ENCODE data around the gene MRPL12. TPM values are rescaled to one million over a fixed set of nuclear protein-coding genes. Genes with fewer than 3 reads are reported as not detected.

The MRPL12 gene
- total and polyA plus RNA-seq, 2 of the 13 experiments (the other 11 are each of a cell fraction or from before 2014, with no cell fraction given) = 39.1 to 94.1 TPM

DNA sequence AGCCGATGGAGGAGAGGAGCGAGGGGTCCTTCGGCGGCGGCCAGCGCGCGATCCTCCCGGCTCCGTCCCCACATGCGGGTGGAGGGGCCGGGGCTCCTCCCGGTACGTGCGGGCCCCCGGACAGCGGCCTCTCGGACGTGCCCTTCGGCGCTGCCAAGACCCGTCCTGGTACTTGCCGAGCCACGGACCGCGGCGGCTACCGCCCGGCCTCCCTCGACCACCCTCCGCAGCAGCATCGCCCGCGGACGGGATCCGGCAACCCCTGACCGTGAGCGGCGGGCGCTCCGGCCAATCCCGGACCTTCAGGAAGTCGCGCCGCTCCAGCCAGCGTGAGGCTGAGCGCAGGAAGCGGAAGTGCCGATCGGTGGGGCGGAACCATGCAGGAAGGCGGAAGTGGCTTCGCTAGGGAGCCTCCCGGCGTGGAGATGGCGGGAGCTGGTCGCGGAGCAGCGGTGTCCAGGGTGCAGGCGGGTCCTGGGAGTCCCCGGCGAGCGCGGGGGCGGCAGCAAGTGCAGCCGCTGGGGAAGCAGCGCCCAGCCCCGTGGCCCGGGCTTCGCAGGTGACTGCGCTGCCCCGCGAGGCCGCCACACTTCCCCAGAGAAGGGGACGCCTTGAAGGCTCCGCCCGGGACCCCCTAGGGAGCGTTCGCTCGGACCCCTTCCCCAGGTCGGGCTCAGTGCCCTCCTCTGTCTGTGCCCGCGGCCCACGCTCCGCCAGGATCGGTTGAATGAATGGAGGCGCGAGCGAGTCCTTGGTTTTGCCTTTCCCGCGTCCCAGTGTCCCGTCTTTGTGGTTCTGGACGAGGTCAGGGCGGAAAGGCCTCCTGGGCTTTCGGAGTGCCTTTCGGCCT is 36.6 kb upstream of the MRPL12 start, which contains the start of the genes CCDC137 and OXLD1 (continued):
- TF ChIP-seq, protein P1, sequence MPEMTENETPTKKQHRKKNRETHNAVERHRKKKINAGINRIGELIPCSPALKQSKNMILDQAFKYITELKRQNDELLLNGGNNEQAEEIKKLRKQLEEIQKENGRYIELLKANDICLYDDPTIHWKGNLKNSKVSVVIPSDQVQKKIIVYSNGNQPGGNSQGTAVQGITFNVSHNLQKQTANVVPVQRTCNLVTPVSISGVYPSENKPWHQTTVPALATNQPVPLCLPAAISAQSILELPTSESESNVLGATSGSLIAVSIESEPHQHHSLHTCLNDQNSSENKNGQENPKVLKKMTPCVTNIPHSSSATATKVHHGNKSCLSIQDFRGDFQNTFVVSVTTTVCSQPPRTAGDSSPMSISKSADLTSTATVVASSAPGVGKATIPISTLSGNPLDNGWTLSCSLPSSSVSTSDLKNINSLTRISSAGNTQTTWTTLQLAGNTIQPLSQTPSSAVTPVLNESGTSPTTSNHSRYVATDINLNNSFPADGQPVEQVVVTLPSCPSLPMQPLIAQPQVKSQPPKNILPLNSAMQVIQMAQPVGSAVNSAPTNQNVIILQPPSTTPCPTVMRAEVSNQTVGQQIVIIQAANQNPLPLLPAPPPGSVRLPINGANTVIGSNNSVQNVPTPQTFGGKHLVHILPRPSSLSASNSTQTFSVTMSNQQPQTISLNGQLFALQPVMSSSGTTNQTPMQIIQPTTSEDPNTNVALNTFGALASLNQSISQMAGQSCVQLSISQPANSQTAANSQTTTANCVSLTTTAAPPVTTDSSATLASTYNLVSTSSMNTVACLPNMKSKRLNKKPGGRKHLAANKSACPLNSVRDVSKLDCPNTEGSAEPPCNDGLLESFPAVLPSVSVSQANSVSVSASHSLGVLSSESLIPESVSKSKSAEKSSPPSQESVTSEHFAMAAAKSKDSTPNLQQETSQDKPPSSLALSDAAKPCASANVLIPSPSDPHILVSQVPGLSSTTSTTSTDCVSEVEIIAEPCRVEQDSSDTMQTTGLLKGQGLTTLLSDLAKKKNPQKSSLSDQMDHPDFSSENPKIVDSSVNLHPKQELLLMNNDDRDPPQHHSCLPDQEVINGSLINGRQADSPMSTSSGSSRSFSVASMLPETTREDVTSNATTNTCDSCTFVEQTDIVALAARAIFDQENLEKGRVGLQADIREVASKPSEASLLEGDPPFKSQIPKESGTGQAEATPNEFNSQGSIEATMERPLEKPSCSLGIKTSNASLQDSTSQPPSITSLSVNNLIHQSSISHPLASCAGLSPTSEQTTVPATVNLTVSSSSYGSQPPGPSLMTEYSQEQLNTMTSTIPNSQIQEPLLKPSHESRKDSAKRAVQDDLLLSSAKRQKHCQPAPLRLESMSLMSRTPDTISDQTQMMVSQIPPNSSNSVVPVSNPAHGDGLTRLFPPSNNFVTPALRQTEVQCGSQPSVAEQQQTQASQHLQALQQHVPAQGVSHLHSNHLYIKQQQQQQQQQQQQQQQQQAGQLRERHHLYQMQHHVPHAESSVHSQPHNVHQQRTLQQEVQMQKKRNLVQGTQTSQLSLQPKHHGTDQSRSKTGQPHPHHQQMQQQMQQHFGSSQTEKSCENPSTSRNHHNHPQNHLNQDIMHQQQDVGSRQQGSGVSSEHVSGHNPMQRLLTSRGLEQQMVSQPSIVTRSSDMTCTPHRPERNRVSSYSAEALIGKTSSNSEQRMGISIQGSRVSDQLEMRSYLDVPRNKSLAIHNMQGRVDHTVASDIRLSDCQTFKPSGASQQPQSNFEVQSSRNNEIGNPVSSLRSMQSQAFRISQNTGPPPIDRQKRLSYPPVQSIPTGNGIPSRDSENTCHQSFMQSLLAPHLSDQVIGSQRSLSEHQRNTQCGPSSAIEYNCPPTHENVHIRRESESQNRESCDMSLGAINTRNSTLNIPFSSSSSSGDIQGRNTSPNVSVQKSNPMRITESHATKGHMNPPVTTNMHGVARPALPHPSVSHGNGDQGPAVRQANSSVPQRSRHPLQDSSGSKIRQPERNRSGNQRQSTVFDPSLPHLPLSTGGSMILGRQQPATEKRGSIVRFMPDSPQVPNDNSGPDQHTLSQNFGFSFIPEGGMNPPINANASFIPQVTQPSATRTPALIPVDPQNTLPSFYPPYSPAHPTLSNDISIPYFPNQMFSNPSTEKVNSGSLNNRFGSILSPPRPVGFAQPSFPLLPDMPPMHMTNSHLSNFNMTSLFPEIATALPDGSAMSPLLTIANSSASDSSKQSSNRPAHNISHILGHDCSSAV (CRISPR knock-in tag; IDR thresholded peaks at IDR 0.05; ENCODE audit: borderline replicate concordance) = no peak
- TF ChIP-seq ZNF550 (CRISPR knock-in tag; IDR thresholded peaks at IDR 0.05; ENCODE audit: borderline replicate concordance) (no peak), ZNF709 (CRISPR knock-in tag; IDR thresholded peaks at IDR 0.05) (peak; percentile 92), TBL1XR1 (IDR thresholded peaks at IDR 0.05; ENCODE audit: borderline replicate concordance, low read length, partially characterized antibody) (no peak), ZNF644 (CRISPR knock-in tag; IDR thresholded peaks at IDR 0.05; ENCODE audit: low read depth) (no peak), MAFK (conservative IDR thresholded peaks at IDR 0.05 in 1 of 2, IDR thresholded peaks at IDR 0.05 in 1 of 2; ENCODE audit: low read length in 2 of 2) (no peak), GATA4 (IDR thresholded peaks at IDR 0.05; ENCODE audit: borderline replicate concordance, low read depth) (peak; percentile 43; the same call in 1 of the 2 replicates), GFI1 (CRISPR knock-in tag; IDR thresholded peaks at IDR 0.05; ENCODE audit: borderline replicate concordance) (no peak; the same call in none of the 2 replicates), JUND (CRISPR knock-in tag; IDR thresholded peaks at IDR 0.05) (no peak; the same call in 1 of the 2 replicates), ZSCAN5A (CRISPR knock-in tag; IDR thresholded peaks at IDR 0.05; ENCODE audit: borderline replicate concordance) (peak; percentile 93), ZNF883 (CRISPR knock-in tag; IDR thresholded peaks at IDR 0.05; ENCODE audit: not compliant biosample characterization) (peak; percentile 91), ETV6 (CRISPR knock-in tag; conservative IDR thresholded peaks at IDR 0.05) (0 out of 2 replicates have a peak, but pooled peaks have one; percentile 26)
- TF ChIP-seq, protein P2, sequence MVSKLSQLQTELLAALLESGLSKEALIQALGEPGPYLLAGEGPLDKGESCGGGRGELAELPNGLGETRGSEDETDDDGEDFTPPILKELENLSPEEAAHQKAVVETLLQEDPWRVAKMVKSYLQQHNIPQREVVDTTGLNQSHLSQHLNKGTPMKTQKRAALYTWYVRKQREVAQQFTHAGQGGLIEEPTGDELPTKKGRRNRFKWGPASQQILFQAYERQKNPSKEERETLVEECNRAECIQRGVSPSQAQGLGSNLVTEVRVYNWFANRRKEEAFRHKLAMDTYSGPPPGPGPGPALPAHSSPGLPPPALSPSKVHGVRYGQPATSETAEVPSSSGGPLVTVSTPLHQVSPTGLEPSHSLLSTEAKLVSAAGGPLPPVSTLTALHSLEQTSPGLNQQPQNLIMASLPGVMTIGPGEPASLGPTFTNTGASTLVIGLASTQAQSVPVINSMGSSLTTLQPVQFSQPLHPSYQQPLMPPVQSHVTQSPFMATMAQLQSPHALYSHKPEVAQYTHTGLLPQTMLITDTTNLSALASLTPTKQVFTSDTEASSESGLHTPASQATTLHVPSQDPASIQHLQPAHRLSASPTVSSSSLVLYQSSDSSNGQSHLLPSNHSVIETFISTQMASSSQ (IDR thresholded peaks at IDR 0.05; ENCODE audit: low read depth) = no peak
- TF ChIP-seq, protein P2 (CRISPR knock-in tag; IDR thresholded peaks at IDR 0.05; ENCODE audit: borderline replicate concordance) = peak; percentile 53; the same call in 1 of the 2 replicates

Data from HepG2 (cell line).